Natural killer cell (primary cell): ENCODE measurements around the gene PLXDC1. TPM values are rescaled to one million over a fixed set of nuclear protein-coding genes. Genes with fewer than 3 reads are reported as not detected.

Source experiments
- ATAC-seq, 3 donors: fragments of 150-1000 bp in 2 of 3; fragments of 200-7000 bp in 1 of 3; cut with Tn5 transposase; 1 replicate in 1 of 3; 2 replicates in 2 of 3; pipeline ENCODE4 v1.10.0; 2021; ENCODE audit warnings: mild to moderate bottlenecking in 2 of 3, moderate library complexity in 2 of 3
- DNase-seq, 2 donors: peaks; one replicate each; pipeline versions ENCODE4 v3.0.0 to v3.0.0-alpha.2; 2013 to 2021; ENCODE audit warnings: mixed read lengths in 1 of 2
- H3K27ac ChIP-seq: one replicate; pipeline ENCODE4 v1.5.1; 2013; ENCODE audit warnings: mild to moderate bottlenecking, low read length
- H3K27me3 ChIP-seq: one replicate; pipeline ENCODE4 v1.6.1; 2013; ENCODE audit warnings: low read length; ENCODE audit not compliant: control insufficient read depth, insufficient read depth
- H3K36me3 ChIP-seq: one replicate; pipeline ENCODE4 v1.6.1; 2013; ENCODE audit warnings: low read length; ENCODE audit not compliant: control insufficient read depth, insufficient read depth
- H3K4me1 ChIP-seq: one replicate; pipeline ENCODE4 v1.6.1; 2013; ENCODE audit warnings: low read length; ENCODE audit not compliant: control insufficient read depth, insufficient read depth
- H3K4me3 ChIP-seq: one replicate; pipeline ENCODE4 v1.5.1; 2013; ENCODE audit warnings: low read length
- H3K9me3 ChIP-seq: one replicate; pipeline ENCODE4 v1.6.1; 2013; ENCODE audit warnings: low read length; ENCODE audit not compliant: control insufficient read depth, insufficient read depth
- H3K27ac Mint-ChIP-seq, 2 donors: one replicate each; pipeline ENCODE4 v1.8.0; 2022; ENCODE audit warnings: mild to moderate bottlenecking in 2 of 2, mixed read lengths in 2 of 2, moderate library complexity in 1 of 2
- H3K27me3 Mint-ChIP-seq, 2 donors: one replicate each; pipeline ENCODE4 v1.8.0; 2022; ENCODE audit warnings: low read depth in 2 of 2, mixed read lengths in 2 of 2
- H3K36me3 Mint-ChIP-seq: one replicate; pipeline ENCODE4 v1.8.0; 2022; ENCODE audit warnings: mixed read lengths
- H3K4me1 Mint-ChIP-seq, 2 donors: one replicate each; pipeline ENCODE4 v1.8.0; 2022; ENCODE audit warnings: mixed read lengths in 2 of 2
- H3K4me3 Mint-ChIP-seq: one replicate; pipeline ENCODE4 v1.8.0; 2022; ENCODE audit warnings: mild to moderate bottlenecking, moderate library complexity, mixed read lengths
- H3K9me3 Mint-ChIP-seq, 2 donors: one replicate each; pipeline ENCODE4 v1.8.0; 2022; ENCODE audit warnings: mixed read lengths in 2 of 2
- CTCF ChIP-seq: fragments of 200-600 bp; IDR thresholded peaks from one replicate; pipeline ENCODE4 v1.8.0; 2022; ENCODE audit warnings: antibody characterized with exemption
- WGBS: methylation state at CpG from one replicate; pipeline ENCODE4 v1.1.7; 2013; ENCODE audit warnings: missing lambda C conversion rate; ENCODE audit not compliant: insufficient coverage; 5-methylcytosine and 5-hydroxymethylcytosine counted together
- intact Hi-C: fragments of 100-400 bp; cut with micrococcal nuclease; formaldehyde crosslinking; loops from one replicate; pipeline ENCODE4 v1.14.2; 2022
- total RNA-seq, 4 donors: library from RNA; stranded (reverse); fragments of 120-200 nt in 1 of 4; gene quantifications; one replicate each; pipeline versions ENCODE4 v1.2.3 to v1.2.4, GENCODE V29; 2013 to 2022

PLXDC1 gene
- total RNA-seq, 3 donors from 2014 or later (not counting 1 experiment from before 2014, with no cell fraction given), result 5.7 to 53.6 (median 15.9) TPM

GRCh38 chr17:39107155-39107554 is 44.3 kb downstream of the PLXDC1 start:
- Histone ChIP-seq H3K27ac (no peak overlapping the region), H3K9me3 (no peaks in the 10 kb centered on the region), H3K4me1 (no peaks in the 10 kb centered on the region), H3K36me3 (no peaks in the 10 kb centered on the region), H3K27me3 (no peaks in the 10 kb centered on the region), H3K4me3 (no peak overlapping the region)
- Mint-ChIP-seq H3K36me3 (no peaks in the 10 kb centered on the region), H3K27me3 (no peaks in the 10 kb centered on the region), H3K9me3 (no peaks in the 10 kb centered on the region), H3K4me1 (peaks cover 4 to 11% of the 10 kb centered on the region in 2 donors), H3K4me3 (no peak overlapping the region), H3K27ac (no peak overlapping the region)
- no peak for TF ChIP-seq CTCF
- intact Hi-C loops, result no loop called here
- WGBS, result 89% methylated on average over 7 of the region's 7 CpGs
- no peak for DNase-seq
- ATAC-seq, result no peak

DNA sequence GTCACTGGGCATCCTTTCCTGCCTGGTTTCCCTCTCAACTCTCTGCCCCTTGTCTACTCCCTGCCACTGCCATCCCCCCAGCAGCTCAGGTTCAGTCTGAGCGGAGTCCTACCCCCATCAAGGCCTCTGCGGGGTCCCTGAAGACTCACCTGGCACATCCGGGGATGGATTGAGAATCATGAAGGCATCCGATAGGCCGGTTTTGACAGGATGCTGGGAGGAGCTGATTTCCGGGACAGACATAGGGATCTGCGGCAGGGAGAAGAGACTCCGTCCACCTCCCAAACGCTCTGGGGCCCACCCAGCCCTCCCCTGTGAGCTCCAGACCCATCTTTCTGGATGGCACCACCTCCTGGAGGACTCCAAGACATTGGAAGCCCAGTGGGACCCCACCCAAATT is 45.7 kb downstream of the PLXDC1 start:
- 82% methylated on average over 9 of the region's 9 CpGs for WGBS
- H3K4me1 ChIP-seq, result no peaks in the 10 kb centered on the region
- Mint-ChIP-seq H3K27me3 (no peaks in the 10 kb centered on the region), H3K9me3 (no peaks in the 10 kb centered on the region), H3K4me1 (peaks cover 16 to 20% of the 10 kb centered on the region in 2 donors), H3K27ac (no peak overlapping the region), H3K4me3 (no peak overlapping the region), H3K36me3 (no peaks in the 10 kb centered on the region)
- no peak for ATAC-seq
- no peak for DNase-seq
- H3K36me3 ChIP-seq, result no peaks in the 10 kb centered on the region
- no peaks in the 10 kb centered on the region for H3K9me3 ChIP-seq
- H3K27me3 ChIP-seq, result no peaks in the 10 kb centered on the region
- no peak overlapping the region for H3K4me3 ChIP-seq
- TF ChIP-seq CTCF, result no peak
- intact Hi-C loops, result no loop called here
- no peak overlapping the region for H3K27ac ChIP-seq

DNA sequence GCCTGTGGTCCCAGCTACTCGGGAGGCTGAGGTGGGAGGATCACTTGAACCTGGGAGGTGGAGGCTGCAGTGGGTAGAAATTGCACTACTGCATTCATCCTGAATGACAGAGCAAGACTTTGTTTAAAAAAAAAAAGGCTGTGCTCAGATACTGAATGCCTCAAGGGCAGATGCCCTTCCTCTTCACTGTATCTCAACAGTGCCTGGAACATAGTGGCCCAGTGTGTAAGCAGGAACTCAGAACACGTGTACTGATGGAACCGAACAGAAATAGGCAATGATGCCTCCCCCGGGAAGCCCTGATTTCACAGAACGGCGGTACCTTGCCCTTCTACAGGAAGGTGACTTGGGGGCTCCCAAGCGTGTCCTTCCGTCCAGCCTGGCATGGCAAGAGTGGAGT is 46.8 kb downstream of the PLXDC1 start:
- no peaks in the 10 kb centered on the region for H3K9me3 ChIP-seq
- H3K27ac ChIP-seq, result no peak overlapping the region
- ATAC-seq (no peak), DNase-seq (no peak)
- H3K27me3 ChIP-seq, result no peaks in the 10 kb centered on the region
- no peak overlapping the region for H3K4me3 ChIP-seq
- no peaks in the 10 kb centered on the region for H3K27me3 Mint-ChIP-seq
- intact Hi-C loops, result no loop called here
- H3K36me3 ChIP-seq, result no peaks in the 10 kb centered on the region
- TF ChIP-seq CTCF, result no peak
- 86% methylated on average over 8 of the region's 8 CpGs for WGBS
- no peaks in the 10 kb centered on the region for H3K9me3 Mint-ChIP-seq
- H3K4me1 Mint-ChIP-seq, result peaks cover 25 to 30% of the 10 kb centered on the region in 2 donors
- no peak overlapping the region for H3K27ac Mint-ChIP-seq
- H3K4me1 ChIP-seq, result peaks cover 8% of the 10 kb centered on the region
- no peak overlapping the region for H3K4me3 Mint-ChIP-seq
- no peaks in the 10 kb centered on the region for H3K36me3 Mint-ChIP-seq

DNA sequence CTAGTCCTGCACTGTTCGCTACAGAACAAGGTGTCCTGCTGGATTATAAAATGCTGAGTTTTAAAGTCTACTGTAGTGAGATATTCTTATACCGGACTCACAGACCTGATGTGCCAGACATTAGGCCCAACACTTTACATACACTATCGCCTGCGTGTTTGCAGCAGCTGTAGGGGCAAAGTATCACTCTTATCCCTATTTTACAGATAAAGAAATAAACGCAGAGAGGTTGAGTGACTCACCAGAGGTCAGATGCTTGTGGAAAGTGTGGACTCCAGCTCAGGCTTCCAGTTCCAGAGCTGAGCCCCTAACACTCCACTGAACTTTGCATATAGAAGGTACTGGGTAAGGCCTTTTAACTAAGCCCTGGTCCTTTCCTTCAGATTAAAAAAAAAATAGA is 47.4 kb downstream of the PLXDC1 start:
- no peaks in the 10 kb centered on the region for H3K9me3 ChIP-seq
- no peak for TF ChIP-seq CTCF
- Mint-ChIP-seq H3K4me1 (peaks cover 31 to 36% of the 10 kb centered on the region in 2 donors), H3K9me3 (no peaks in the 10 kb centered on the region), H3K4me3 (no peak overlapping the region), H3K27me3 (no peaks in the 10 kb centered on the region), H3K27ac (no peak overlapping the region), H3K36me3 (no peaks in the 10 kb centered on the region)
- no peak overlapping the region for H3K27ac ChIP-seq
- no peaks in the 10 kb centered on the region for H3K27me3 ChIP-seq
- peaks cover 13% of the 10 kb centered on the region for H3K4me1 ChIP-seq
- 94% methylated on average over 4 of the region's 5 CpGs for WGBS
- no peaks in the 10 kb centered on the region for H3K36me3 ChIP-seq
- intact Hi-C loops, result no loop called here
- no peak overlapping the region for H3K4me3 ChIP-seq
- ATAC-seq (no peak), DNase-seq (no peak)
